GM12878 (cell line): Measurements from ENCODE around the gene PRR14L. TPM values are rescaled to one million over a fixed set of nuclear protein-coding genes. Genes with fewer than 3 reads are reported as not detected.

Experiments
- ATAC-seq: fragments of 200-7000 bp; cut with Tn5 transposase; 3 replicates; pipeline ENCODE4 v1.9.1; 2020; ENCODE audit warnings: mild to moderate bottlenecking, moderate library complexity
- BruUV-seq: library from RNA; stranded (reverse); fragments of 400-500 nt; replicated peaks from 2 replicates; lab custom pipeline; 2021; lab: Mats Ljungman, UMichigan
- CTCF ChIA-PET: fragments of 300-600 bp; sonication (Branson Sonifier 250); formaldehyde crosslinking; extraction: SDS; loops from one replicate; lab custom pipeline; 2021; ENCODE audit warnings: inconsistent platforms; lab: Yijun Ruan, JAX
- POLR2A ChIA-PET: fragments of 350-600 bp; formaldehyde crosslinking; extraction: SDS; loops from one replicate; lab custom pipeline; 2021; ENCODE audit warnings: inconsistent platforms; lab: Charles Lee
- RAD21 ChIA-PET: fragments of 300-600 bp; sonication (Branson Sonifier 250); formaldehyde crosslinking; loops from one replicate; lab custom pipeline; 2023; ENCODE audit warnings: antibody characterized with exemption; ENCODE audit not compliant: unreplicated experiment; lab: Charles Lee
- SMC1A ChIA-PET: fragments of 300-600 bp; sonication (Branson Sonifier 250); formaldehyde crosslinking; loops from one replicate; lab custom pipeline; 2023; ENCODE audit not compliant: unreplicated experiment, uncharacterized antibody; lab: Charles Lee
- DNase-seq: peaks from one replicate; pipeline ENCODE4 v3.0.0-alpha.2; 2011; ENCODE audit warnings: low read depth, low spot score
- FAIRE-seq: peaks from 3 replicates; lab custom pipeline; 2011; peaks lifted over from hg19 to GRCh38; lab: Jason Lieb, UNC
- H2AFZ ChIP-seq: 2 replicates; pipeline ENCODE4 v1.6.0; 2011; ENCODE audit warnings: low read depth, low read length, control low read depth; ENCODE audit not compliant: control insufficient read depth
- H3K27ac ChIP-seq: 2 replicates; pipeline ENCODE4 v1.5.1; 2011; ENCODE audit warnings: control low read depth; ENCODE audit not compliant: control insufficient read depth, insufficient read depth
- H3K27me3 ChIP-seq, 2 experiments: replicated peaks in 1 of 2; 2 replicates each; pipeline versions ENCODE4 v1.6.0 to v1.6.1; 2011; ENCODE audit warnings: low read length in 1 of 2; ENCODE audit not compliant: control insufficient read depth in 2 of 2, insufficient read depth in 2 of 2
- H3K36me3 ChIP-seq, 2 experiments: 2 replicates each; pipeline ENCODE4 v1.5.1; 2011; ENCODE audit warnings: low read length in 1 of 2; ENCODE audit not compliant: control insufficient read depth in 2 of 2, insufficient read depth in 2 of 2
- H3K4me1 ChIP-seq: 2 replicates; pipeline ENCODE4 v1.6.1; 2011; ENCODE audit warnings: mild to moderate bottlenecking, low read length, moderate library complexity, mixed read lengths; ENCODE audit not compliant: control insufficient read depth, insufficient read depth
- H3K4me2 ChIP-seq: 2 replicates; pipeline ENCODE4 v1.6.0; 2011; ENCODE audit warnings: control low read depth; ENCODE audit not compliant: control insufficient read depth, insufficient read depth
- H3K4me3 ChIP-seq: fragments of 200-600 bp; sonication (generic); 2 replicates; pipeline ENCODE4 v1.5.1; 2016
- H3K79me2 ChIP-seq: 2 replicates; pipeline ENCODE4 v1.6.0; 2011; ENCODE audit warnings: low read length; ENCODE audit not compliant: control insufficient read depth, insufficient read depth
- H3K9ac ChIP-seq: 2 replicates; pipeline ENCODE4 v1.8.0; 2011; ENCODE audit warnings: low read length, control low read depth, mixed read lengths; ENCODE audit not compliant: control insufficient read depth, insufficient read depth
- H3K9me3 ChIP-seq: replicated peaks from 3 replicates; pipeline ENCODE4 v1.5.1; 2011; ENCODE audit warnings: mild to moderate bottlenecking, low read length; ENCODE audit not compliant: control insufficient read depth, insufficient read depth
- H4K20me1 ChIP-seq: 2 replicates; pipeline ENCODE4 v1.6.0; 2011; ENCODE audit not compliant: control insufficient read depth, insufficient read depth
- BHLHE40 ChIP-seq, 2 experiments: fragments of 450-650 bp in 1 of 2; IDR thresholded peaks; 2 replicates each; pipeline ENCODE4 v1.6.1; 2011 to 2017; ENCODE audit warnings: low read depth in 2 of 2, borderline replicate concordance in 1 of 2, improper control_type of control experiment in 1 of 2, low read length in 1 of 2, mild to moderate bottlenecking in 1 of 2
- NR2F1 ChIP-seq: fragments of 450-650 bp; conservative IDR thresholded peaks from 2 replicates; pipeline ENCODE4 v1.6.1; 2017; ENCODE audit warnings: mild to moderate bottlenecking
- PAX8 ChIP-seq: fragments of 450-650 bp; IDR thresholded peaks from 2 replicates; pipeline ENCODE4 v1.6.1; 2017; ENCODE audit warnings: mild to moderate bottlenecking, moderate library complexity
- SP1 ChIP-seq: IDR thresholded peaks from one replicate; pipeline ENCODE4 v1.6.1; 2011; ENCODE audit warnings: low read depth, low read length
- WGBS: methylation state at CpG from one replicate; pipeline ENCODE4 v1.1.6; 2016; ENCODE audit warnings: low lambda C conversion rate; ENCODE audit not compliant: insufficient replicate concordance, insufficient coverage; ENCODE audit errors: missing lambda C conversion rate; 5-methylcytosine and 5-hydroxymethylcytosine counted together
- in situ Hi-C: fragments of 300-500 bp; cut with MboI; formaldehyde crosslinking; loops from 9 replicates; pipeline ENCODE4 v1.14.3; 2018; ENCODE audit warnings: mixed read lengths
- intact Hi-C: fragments of 100-400 bp; cut with micrococcal nuclease; formaldehyde crosslinking; loops from one replicate; pipeline ENCODE4 v1.14.2; 2022; ENCODE audit not compliant: unreplicated experiment
- polyA plus RNA-seq, 11 experiments: library from polyadenylated mRNA; depleted of rRNA in 4 of 11; unstranded in 6 of 11; stranded (reverse) in 5 of 11; fragments of >200 nt; fragmentation: Nextera tagmentation in 4 of 11; fragmentation: Illumina TruSeq in 1 of 11; extraction: Ambion mirVana in 4 of 11; extraction: Trizol in 1 of 11; gene quantifications; 1 replicate in 1 of 11; 2 replicates in 10 of 11; pipeline versions ENCODE4 v1.2.1 to v1.2.3, GENCODE V29; 2011 to 2016; ENCODE audit warnings: inconsistent platforms in 2 of 11, missing spikeins in 2 of 11, low read depth in 1 of 11
- total RNA-seq, 4 experiments: library from RNA; depleted of rRNA in 3 of 4; stranded (reverse); fragments of >200 nt in 3 of 4; fragmentation: Illumina TruSeq in 1 of 4; extraction: Trizol in 1 of 4; gene quantifications; 2 replicates each; pipeline versions ENCODE4 v1.2.1 to v1.2.3, GENCODE V29; 2013 to 2021
- TF ChIP-seq, protein P1 (sequence below): IDR thresholded peaks from 2 replicates; pipeline ENCODE4 v1.6.1; 2012; ENCODE audit warnings: improper control_type of control experiment, low read depth, low read length; ENCODE audit not compliant: insufficient replicate concordance
- TF ChIP-seq, protein P2 (sequence below): fragments of 450-650 bp; IDR thresholded peaks from 2 replicates; pipeline ENCODE4 v1.6.1; 2017; ENCODE audit warnings: mild to moderate bottlenecking, moderate library complexity
- TF ChIP-seq, protein P3 (sequence below): fragments of 450-650 bp; IDR thresholded peaks from 2 replicates; pipeline ENCODE4 v1.6.1; 2016; ENCODE audit warnings: mild to moderate bottlenecking, moderate library complexity, borderline replicate concordance

The PRR14L gene
- total and polyA plus RNA-seq, 10 of the 15 experiments (the other 5 are each of a cell fraction or from before 2014, with no cell fraction given), result 4.2 to 49.0 (median 21.4) TPM

DNA sequence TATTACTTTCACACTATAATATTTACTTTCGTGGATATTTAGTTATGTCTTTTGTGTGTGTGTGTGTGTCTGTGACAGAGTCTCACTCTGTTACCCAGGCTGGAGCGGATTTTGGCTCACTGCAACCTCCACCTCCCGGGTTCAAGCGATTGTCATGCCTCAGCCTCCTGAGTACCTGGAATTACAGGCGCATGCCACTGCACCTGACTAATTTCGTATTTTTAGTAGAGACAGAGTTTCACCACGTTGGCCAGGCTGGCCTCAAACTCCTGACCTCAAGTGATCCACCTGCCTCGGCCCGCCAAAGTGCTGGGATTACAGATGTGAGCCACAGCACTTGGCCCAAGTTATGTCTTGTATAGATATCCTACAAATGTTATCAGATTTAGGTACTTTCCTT is 97.8 kb downstream of the PRR14L start:
- Histone ChIP-seq H3K9ac (peak overlapping the region; percentile 56), H3K4me3 (peak overlapping the region; percentile 61), H3K79me2 (peaks cover 56% of the 10 kb centered on the region), H3K9me3 (no peaks in the 10 kb centered on the region), H3K27ac (peak overlapping the region; percentile 85), H3K4me1 (peaks cover 43% of the 10 kb centered on the region), H4K20me1 (no peaks in the 10 kb centered on the region), H3K27me3 (no peaks in the 10 kb centered on the region), H3K4me2 (peak overlapping the region; percentile 73), H2AFZ (no peak overlapping the region), H3K36me3 (peaks cover 0 to 7% of the 10 kb centered on the region in 2 experiments; a peak in 1 of 4 replicates)
- DNase-seq (no peak), FAIRE-seq (no peak), ATAC-seq (peak; percentile 40)
- ChIA-PET CTCF (interaction anchor here (1.2 kb wide), 1 partner anchor 9 kb away, joined by 3 read pairs; no protein-coding TSS in a partner anchor), RAD21 (interaction anchor here (1.5 to 3.4 kb wide), 2 partner anchors 16 to 22 kb away, joined by 3 to 37 read pairs; no protein-coding TSS in a partner anchor), SMC1A (interaction anchor here (2.0 kb wide), 1 partner anchor 10 kb away, joined by 11 read pairs; the partner anchor contains the start of gene PISD), POLR2A (interaction anchor here (1.5 to 3.2 kb wide), 3 partner anchors 8 to 14 kb away, joined by 3 to 26 read pairs (median 19); partner anchors contain the start of gene PISD)
- intact Hi-C loops (no loop called here), in situ Hi-C loops (no loop called here)
- WGBS, result under 1% methylated on average over 9 of the region's 9 CpGs
- TF ChIP-seq NR2F1 (0 out of 2 replicates have a peak, but pooled peaks have one; percentile 13), PAX8 (no peak), SP1 (no peak), BHLHE40 (IDR thresholded peaks at IDR 0.05; ENCODE audit: borderline replicate concordance in 1 of 2, low read depth in 2 of 2, low read length in 1 of 2) (peak in 1 of 2 experiments; percentile 36; a peak in 1 of 4 replicates)
- TF ChIP-seq, protein P1, sequence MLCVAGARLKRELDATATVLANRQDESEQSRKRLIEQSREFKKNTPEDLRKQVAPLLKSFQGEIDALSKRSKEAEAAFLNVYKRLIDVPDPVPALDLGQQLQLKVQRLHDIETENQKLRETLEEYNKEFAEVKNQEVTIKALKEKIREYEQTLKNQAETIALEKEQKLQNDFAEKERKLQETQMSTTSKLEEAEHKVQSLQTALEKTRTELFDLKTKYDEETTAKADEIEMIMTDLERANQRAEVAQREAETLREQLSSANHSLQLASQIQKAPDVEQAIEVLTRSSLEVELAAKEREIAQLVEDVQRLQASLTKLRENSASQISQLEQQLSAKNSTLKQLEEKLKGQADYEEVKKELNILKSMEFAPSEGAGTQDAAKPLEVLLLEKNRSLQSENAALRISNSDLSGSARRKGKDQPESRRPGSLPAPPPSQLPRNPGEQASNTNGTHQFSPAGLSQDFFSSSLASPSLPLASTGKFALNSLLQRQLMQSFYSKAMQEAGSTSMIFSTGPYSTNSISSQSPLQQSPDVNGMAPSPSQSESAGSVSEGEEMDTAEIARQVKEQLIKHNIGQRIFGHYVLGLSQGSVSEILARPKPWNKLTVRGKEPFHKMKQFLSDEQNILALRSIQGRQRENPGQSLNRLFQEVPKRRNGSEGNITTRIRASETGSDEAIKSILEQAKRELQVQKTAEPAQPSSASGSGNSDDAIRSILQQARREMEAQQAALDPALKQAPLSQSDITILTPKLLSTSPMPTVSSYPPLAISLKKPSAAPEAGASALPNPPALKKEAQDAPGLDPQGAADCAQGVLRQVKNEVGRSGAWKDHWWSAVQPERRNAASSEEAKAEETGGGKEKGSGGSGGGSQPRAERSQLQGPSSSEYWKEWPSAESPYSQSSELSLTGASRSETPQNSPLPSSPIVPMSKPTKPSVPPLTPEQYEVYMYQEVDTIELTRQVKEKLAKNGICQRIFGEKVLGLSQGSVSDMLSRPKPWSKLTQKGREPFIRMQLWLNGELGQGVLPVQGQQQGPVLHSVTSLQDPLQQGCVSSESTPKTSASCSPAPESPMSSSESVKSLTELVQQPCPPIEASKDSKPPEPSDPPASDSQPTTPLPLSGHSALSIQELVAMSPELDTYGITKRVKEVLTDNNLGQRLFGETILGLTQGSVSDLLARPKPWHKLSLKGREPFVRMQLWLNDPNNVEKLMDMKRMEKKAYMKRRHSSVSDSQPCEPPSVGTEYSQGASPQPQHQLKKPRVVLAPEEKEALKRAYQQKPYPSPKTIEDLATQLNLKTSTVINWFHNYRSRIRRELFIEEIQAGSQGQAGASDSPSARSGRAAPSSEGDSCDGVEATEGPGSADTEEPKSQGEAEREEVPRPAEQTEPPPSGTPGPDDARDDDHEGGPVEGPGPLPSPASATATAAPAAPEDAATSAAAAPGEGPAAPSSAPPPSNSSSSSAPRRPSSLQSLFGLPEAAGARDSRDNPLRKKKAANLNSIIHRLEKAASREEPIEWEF, result no peak
- TF ChIP-seq, protein P2, sequence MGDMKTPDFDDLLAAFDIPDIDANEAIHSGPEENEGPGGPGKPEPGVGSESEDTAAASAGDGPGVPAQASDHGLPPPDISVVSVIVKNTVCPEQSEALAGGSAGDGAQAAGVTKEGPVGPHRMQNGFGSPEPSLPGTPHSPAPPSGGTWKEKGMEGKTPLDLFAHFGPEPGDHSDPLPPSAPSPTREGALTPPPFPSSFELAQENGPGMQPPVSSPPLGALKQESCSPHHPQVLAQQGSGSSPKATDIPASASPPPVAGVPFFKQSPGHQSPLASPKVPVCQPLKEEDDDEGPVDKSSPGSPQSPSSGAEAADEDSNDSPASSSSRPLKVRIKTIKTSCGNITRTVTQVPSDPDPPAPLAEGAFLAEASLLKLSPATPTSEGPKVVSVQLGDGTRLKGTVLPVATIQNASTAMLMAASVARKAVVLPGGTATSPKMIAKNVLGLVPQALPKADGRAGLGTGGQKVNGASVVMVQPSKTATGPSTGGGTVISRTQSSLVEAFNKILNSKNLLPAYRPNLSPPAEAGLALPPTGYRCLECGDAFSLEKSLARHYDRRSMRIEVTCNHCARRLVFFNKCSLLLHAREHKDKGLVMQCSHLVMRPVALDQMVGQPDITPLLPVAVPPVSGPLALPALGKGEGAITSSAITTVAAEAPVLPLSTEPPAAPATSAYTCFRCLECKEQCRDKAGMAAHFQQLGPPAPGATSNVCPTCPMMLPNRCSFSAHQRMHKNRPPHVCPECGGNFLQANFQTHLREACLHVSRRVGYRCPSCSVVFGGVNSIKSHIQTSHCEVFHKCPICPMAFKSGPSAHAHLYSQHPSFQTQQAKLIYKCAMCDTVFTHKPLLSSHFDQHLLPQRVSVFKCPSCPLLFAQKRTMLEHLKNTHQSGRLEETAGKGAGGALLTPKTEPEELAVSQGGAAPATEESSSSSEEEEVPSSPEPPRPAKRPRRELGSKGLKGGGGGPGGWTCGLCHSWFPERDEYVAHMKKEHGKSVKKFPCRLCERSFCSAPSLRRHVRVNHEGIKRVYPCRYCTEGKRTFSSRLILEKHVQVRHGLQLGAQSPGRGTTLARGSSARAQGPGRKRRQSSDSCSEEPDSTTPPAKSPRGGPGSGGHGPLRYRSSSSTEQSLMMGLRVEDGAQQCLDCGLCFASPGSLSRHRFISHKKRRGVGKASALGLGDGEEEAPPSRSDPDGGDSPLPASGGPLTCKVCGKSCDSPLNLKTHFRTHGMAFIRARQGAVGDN, result peak; percentile 8; the same call in 1 of the 2 replicates
- TF ChIP-seq, protein P3, sequence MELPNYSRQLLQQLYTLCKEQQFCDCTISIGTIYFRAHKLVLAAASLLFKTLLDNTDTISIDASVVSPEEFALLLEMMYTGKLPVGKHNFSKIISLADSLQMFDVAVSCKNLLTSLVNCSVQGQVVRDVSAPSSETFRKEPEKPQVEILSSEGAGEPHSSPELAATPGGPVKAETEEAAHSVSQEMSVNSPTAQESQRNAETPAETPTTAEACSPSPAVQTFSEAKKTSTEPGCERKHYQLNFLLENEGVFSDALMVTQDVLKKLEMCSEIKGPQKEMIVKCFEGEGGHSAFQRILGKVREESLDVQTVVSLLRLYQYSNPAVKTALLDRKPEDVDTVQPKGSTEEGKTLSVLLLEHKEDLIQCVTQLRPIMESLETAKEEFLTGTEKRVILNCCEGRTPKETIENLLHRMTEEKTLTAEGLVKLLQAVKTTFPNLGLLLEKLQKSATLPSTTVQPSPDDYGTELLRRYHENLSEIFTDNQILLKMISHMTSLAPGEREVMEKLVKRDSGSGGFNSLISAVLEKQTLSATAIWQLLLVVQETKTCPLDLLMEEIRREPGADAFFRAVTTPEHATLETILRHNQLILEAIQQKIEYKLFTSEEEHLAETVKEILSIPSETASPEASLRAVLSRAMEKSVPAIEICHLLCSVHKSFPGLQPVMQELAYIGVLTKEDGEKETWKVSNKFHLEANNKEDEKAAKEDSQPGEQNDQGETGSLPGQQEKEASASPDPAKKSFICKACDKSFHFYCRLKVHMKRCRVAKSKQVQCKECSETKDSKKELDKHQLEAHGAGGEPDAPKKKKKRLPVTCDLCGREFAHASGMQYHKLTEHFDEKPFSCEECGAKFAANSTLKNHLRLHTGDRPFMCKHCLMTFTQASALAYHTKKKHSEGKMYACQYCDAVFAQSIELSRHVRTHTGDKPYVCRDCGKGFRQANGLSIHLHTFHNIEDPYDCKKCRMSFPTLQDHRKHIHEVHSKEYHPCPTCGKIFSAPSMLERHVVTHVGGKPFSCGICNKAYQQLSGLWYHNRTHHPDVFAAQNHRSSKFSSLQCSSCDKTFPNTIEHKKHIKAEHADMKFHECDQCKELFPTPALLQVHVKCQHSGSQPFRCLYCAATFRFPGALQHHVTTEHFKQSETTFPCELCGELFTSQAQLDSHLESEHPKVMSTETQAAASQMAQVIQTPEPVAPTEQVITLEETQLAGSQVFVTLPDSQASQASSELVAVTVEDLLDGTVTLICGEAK, result no peak
- no TSS peak for BruUV-seq
